22Rv1 (cell line): ENCODE data around the gene ALLC.

Experiments
- CTCF ChIP-seq: fragments of 450-650 bp; IDR thresholded peaks from 2 replicates; pipeline ENCODE4 v1.5.1; 2017; ENCODE audit warnings: mild to moderate bottlenecking
- ZFX ChIP-seq: fragments of 450-650 bp; IDR thresholded peaks from 2 replicates; pipeline ENCODE4 v1.6.1; 2017; ENCODE audit warnings: antibody characterized with exemption, borderline replicate concordance

- TF ChIP-seq CTCF (no peak), ZFX (no peak)
Observed at GRCh38 chr2:3680548-3681345, 22.7 kb downstream of the ALLC start.
